Measurements from ENCODE around the gene SLC6A9. TPM values are rescaled to one million over a fixed set of nuclear protein-coding genes. Genes with fewer than 3 reads are reported as not detected.

The SLC6A9 gene
- total and polyA plus RNA-seq, 2 donors (not counting 1 experiment from before 2014, with no cell fraction given), result 0.28 to 5.5 TPM

- Histone ChIP-seq H3K36me3 (replicated peaks in 1 of 2; ENCODE audit: control extremely low read depth in 1 of 2, control insufficient read depth in 1 of 2, extremely low read depth in 1 of 2, insufficient read depth in 2 of 2, low read length in 1 of 2) (no peaks in the 10 kb centered on the region), H3K9ac (ENCODE audit: low read length) (no peak overlapping the region), H3K4me2 (replicated peaks; ENCODE audit: low read depth, low read length, poor library complexity, severe bottlenecking) (no peak overlapping the region), H3K27me3 (replicated peaks in 1 of 4; ENCODE audit: control extremely low read depth in 1 of 4, control insufficient read depth in 3 of 4, insufficient read depth in 4 of 4, low read length in 3 of 4) (peaks cover 0 to 11% (median 0%) of the 10 kb centered on the region in 4 experiments), H4K20me1 (ENCODE audit: control insufficient read depth, insufficient read depth, low read length, poor library complexity, severe bottlenecking) (no peaks in the 10 kb centered on the region), H3K9me3 (ENCODE audit: control extremely low read depth in 1 of 3, control insufficient read depth in 2 of 3, insufficient read depth in 1 of 3, low read length in 2 of 3) (no peaks in the 10 kb centered on the region), H3K79me2 (ENCODE audit: control insufficient read depth, insufficient read depth, low read length) (no peaks in the 10 kb centered on the region), H3K27ac (ENCODE audit: low read length in 2 of 2) (no peak overlapping the region), H3K4me1 (ENCODE audit: control insufficient read depth in 2 of 2, insufficient read depth in 2 of 2, low read length in 2 of 2) (peaks cover 0 to 3% of the 10 kb centered on the region in 2 donors), H3K4me3 (ENCODE audit: control extremely low read depth in 1 of 5, extremely low read depth in 1 of 5, insufficient read depth in 1 of 5, low read depth in 2 of 5, low read length in 4 of 5) (no peak overlapping the region), H2AFZ (ENCODE audit: insufficient read depth, low read depth, low read length, poor library complexity, severe bottlenecking) (no peak overlapping the region)
- no peak for ATAC-seq (ENCODE audit: low read depth)
- Mint-ChIP-seq H3K27me3 (peaks cover 22% of the 10 kb centered on the region), H3K4me3 (no peak overlapping the region), H3K9me3 (ENCODE audit: insufficient read depth) (no peaks in the 10 kb centered on the region), H3K4me1 (peaks cover 6% of the 10 kb centered on the region), H3K27ac (no peak overlapping the region)
- intact Hi-C loops (cut with micrococcal nuclease), result no loop called here
- WGBS (ENCODE audit: insufficient coverage), result 93% methylated on average over 14 of the region's 16 CpGs
- ChIA-PET POLR2A (no interaction called here), CTCF (interaction anchor here (1.7 to 5.9 kb wide), 3 partner anchors 39 to 514 kb away, joined by 5 to 67 read pairs (median 11); no protein-coding TSS in a partner anchor)
- no peak for TF ChIP-seq EZH2 (IDR thresholded peaks at IDR 0.05; ENCODE audit: borderline replicate concordance, insufficient read depth, low read depth, low read length, poor library complexity, severe bottlenecking)
- TF ChIP-seq CTCF (IDR thresholded peaks at IDR 0.05), result no peak
- DNase-seq, result no peak
These were observed 12.2 kb upstream of the SLC6A9 start for GRCh38 chr1:44043176-44044070.

- H4K20me1 ChIP-seq (ENCODE audit: control insufficient read depth, insufficient read depth, low read length, poor library complexity, severe bottlenecking), result no peaks in the 10 kb centered on the region
- Mint-ChIP-seq H3K27ac (no peak overlapping the region), H3K9me3 (ENCODE audit: insufficient read depth) (no peaks in the 10 kb centered on the region), H3K4me1 (no peaks in the 10 kb centered on the region), H3K27me3 (peaks cover 11% of the 10 kb centered on the region), H3K4me3 (no peak overlapping the region)
- intact Hi-C loops (cut with micrococcal nuclease), result no loop called here
- no peak for ATAC-seq (ENCODE audit: low read depth)
- TF ChIP-seq CTCF (IDR thresholded peaks at IDR 0.05) (no peak), EZH2 (IDR thresholded peaks at IDR 0.05; ENCODE audit: borderline replicate concordance, insufficient read depth, low read depth, low read length, poor library complexity, severe bottlenecking) (no peak)
- no CpG with 5 or more reads among the region's 4 CpGs for WGBS (ENCODE audit: insufficient coverage)
- H3K4me3 ChIP-seq (ENCODE audit: control extremely low read depth in 1 of 5, extremely low read depth in 1 of 5, insufficient read depth in 1 of 5, low read depth in 2 of 5, low read length in 4 of 5), result no peak overlapping the region
- no peak overlapping the region for H3K4me2 ChIP-seq (replicated peaks; ENCODE audit: low read depth, low read length, poor library complexity, severe bottlenecking)
- POLR2A ChIA-PET, result no interaction called here
- H3K9ac ChIP-seq (ENCODE audit: low read length), result no peak overlapping the region
- no peak overlapping the region for H2AFZ ChIP-seq (ENCODE audit: insufficient read depth, low read depth, low read length, poor library complexity, severe bottlenecking)
- no peaks in the 10 kb centered on the region for H3K9me3 ChIP-seq (ENCODE audit: control extremely low read depth in 1 of 3, control insufficient read depth in 2 of 3, insufficient read depth in 1 of 3, low read length in 2 of 3)
- no peak overlapping the region for H3K27ac ChIP-seq (ENCODE audit: low read length in 2 of 2)
- H3K4me1 ChIP-seq (ENCODE audit: control insufficient read depth in 2 of 2, insufficient read depth in 2 of 2, low read length in 2 of 2), result no peaks in the 10 kb centered on the region
- CTCF ChIA-PET, result interaction anchor here (0.5 to 5.9 kb wide), 4 partner anchors 36 to 1195 kb away, joined by 3 to 67 read pairs (median 4); no protein-coding TSS in a partner anchor
- DNase-seq, result no peak
- H3K27me3 ChIP-seq (replicated peaks in 1 of 4; ENCODE audit: control extremely low read depth in 1 of 4, control insufficient read depth in 3 of 4, insufficient read depth in 4 of 4, low read length in 3 of 4), result peaks cover 0 to 4% (median 0%) of the 10 kb centered on the region in 4 experiments
- no peaks in the 10 kb centered on the region for H3K36me3 ChIP-seq (replicated peaks in 1 of 2; ENCODE audit: control extremely low read depth in 1 of 2, control insufficient read depth in 1 of 2, extremely low read depth in 1 of 2, insufficient read depth in 2 of 2, low read length in 1 of 2)
- H3K79me2 ChIP-seq (ENCODE audit: control insufficient read depth, insufficient read depth, low read length), result no peaks in the 10 kb centered on the region
These were observed 9.6 kb upstream of the SLC6A9 start for GRCh38 chr1:44040846-44041245.

Measured in B cell (primary cell).